NB4 (cell line): ENCODE measurements around the gene GNAT1.

Experiments used
- CTCF ChIP-seq: IDR thresholded peaks from one replicate; pipeline ENCODE4 v1.5.1; 2012; ENCODE audit warnings: low read depth, low read length
- POLR2A ChIP-seq: IDR thresholded peaks from 2 replicates; pipeline ENCODE4 v1.6.1; 2011; ENCODE audit warnings: mild to moderate bottlenecking; ENCODE audit not compliant: insufficient read length; ENCODE audit errors: extremely low read depth

GRCh38 chr3:50187750-50188149 is 3.7 kb upstream of the GNAT1 start:
- TF ChIP-seq CTCF = no peak
- no peak for TF ChIP-seq POLR2A
